Epithelial cell of esophagus (primary cell): ENCODE measurements around the gene BLMH.

ENCODE experiments used
- DNase-seq: peaks from one replicate; pipeline ENCODE4 v3.0.0; 2010; ENCODE audit warnings: low read depth
- H3K4me3 ChIP-seq: 2 replicates; pipeline ENCODE4 v1.5.1; 2011; ENCODE audit warnings: mild to moderate bottlenecking, low read length, control low read depth
- TF ChIP-seq, protein P1 (sequence below): IDR thresholded peaks from 2 replicates; pipeline ENCODE4 v1.5.1; 2011; ENCODE audit warnings: low read depth, mild to moderate bottlenecking, low read length, control low read depth, inconsistent platforms; ENCODE audit not compliant: insufficient read depth; ENCODE audit errors: missing control alignments

BLMH gene

GRCh38 chr17:30318155-30318554, 26.4 kb upstream of the BLMH start:
- TF ChIP-seq, protein P1, sequence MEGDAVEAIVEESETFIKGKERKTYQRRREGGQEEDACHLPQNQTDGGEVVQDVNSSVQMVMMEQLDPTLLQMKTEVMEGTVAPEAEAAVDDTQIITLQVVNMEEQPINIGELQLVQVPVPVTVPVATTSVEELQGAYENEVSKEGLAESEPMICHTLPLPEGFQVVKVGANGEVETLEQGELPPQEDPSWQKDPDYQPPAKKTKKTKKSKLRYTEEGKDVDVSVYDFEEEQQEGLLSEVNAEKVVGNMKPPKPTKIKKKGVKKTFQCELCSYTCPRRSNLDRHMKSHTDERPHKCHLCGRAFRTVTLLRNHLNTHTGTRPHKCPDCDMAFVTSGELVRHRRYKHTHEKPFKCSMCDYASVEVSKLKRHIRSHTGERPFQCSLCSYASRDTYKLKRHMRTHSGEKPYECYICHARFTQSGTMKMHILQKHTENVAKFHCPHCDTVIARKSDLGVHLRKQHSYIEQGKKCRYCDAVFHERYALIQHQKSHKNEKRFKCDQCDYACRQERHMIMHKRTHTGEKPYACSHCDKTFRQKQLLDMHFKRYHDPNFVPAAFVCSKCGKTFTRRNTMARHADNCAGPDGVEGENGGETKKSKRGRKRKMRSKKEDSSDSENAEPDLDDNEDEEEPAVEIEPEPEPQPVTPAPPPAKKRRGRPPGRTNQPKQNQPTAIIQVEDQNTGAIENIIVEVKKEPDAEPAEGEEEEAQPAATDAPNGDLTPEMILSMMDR: no peak
- H3K4me3 ChIP-seq: no peak overlapping the region
- DNase-seq: peak; percentile 5

GRCh38 chr17:30316736-30317135, 25.0 kb upstream of the BLMH start:
- no peak overlapping the region for H3K4me3 ChIP-seq
- no peak for DNase-seq
- TF ChIP-seq, protein P1: no peak

GRCh38 chr17:30315106-30315505, 23.4 kb upstream of the BLMH start:
- no peak for DNase-seq
- TF ChIP-seq, protein P1: no peak
- H3K4me3 ChIP-seq: no peak overlapping the region

- DNase-seq: no peak
- TF ChIP-seq, protein P1: no peak
Measured at GRCh38 chr17:30314474-30314873, 22.7 kb upstream of the BLMH start.

DNA sequence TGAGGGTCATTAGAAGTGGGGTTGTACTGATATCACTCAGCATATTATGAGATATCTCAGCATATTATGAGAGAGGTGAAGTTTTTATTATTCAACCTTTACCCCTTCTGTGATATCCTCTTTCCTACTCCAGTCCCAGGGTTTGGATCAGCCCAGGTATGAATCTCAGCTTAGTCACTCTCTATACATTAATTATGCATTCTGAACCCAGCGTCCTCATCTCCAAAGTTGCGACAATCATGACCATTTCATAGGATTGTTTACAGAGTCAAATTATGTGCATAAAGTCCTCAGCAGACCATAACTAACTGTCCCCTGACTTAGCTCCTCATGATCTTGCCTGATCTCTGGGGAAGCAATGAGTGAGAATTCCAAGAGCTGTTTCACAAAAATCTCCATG, 20.5 kb upstream of the BLMH start:
- H3K4me3 ChIP-seq: no peak overlapping the region
- DNase-seq: peak; percentile 62
- TF ChIP-seq, protein P1: no peak

More at GRCh38 chr17:30314474-30314873, 22.7 kb upstream of the BLMH start:
- no peak overlapping the region for H3K4me3 ChIP-seq

- DNase-seq: no peak
- no peak overlapping the region for H3K4me3 ChIP-seq
- TF ChIP-seq, protein P1: no peak
Measured at GRCh38 chr17:30310562-30310961, 18.8 kb upstream of the BLMH start.

DNA sequence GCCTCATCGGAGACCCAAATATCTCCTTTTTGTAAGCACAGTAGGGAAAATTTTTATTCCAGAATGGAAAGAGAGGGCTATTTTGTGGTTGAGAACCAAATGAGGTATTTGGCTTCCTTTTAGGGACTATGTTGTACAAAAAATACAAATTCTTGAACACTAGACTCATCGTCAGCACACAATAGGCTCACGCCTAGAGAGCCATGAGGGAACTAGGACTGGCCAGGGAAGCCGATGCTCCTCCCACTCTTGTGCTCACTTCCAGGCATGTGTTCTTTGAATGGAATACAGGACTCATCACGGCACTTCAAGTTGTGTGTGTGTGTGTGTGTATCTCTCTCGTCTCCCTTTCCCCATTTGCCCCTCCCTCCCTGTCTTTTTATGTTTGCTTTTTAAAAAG, 17.8 kb upstream of the BLMH start:
- no peak for DNase-seq
- H3K4me3 ChIP-seq: no peak overlapping the region
- TF ChIP-seq, protein P1: no peak
